Lower lobe of right lung (tissue), 2 donors: Measurements from ENCODE around the gene FHOD1. TPM values are rescaled to one million over a fixed set of nuclear protein-coding genes. Genes with fewer than 3 reads are reported as not detected.
A peak's percentile ranks its signal among the peaks of the same experiment; 100 is the strongest.

ENCODE experiments used
- ATAC-seq, 2 donors: fragments of 200-7000 bp; cut with Tn5 transposase; one replicate each; pipeline ENCODE4 v1.9.1; 2020 to 2022; ENCODE audit warnings: mild to moderate bottlenecking in 2 of 2, moderate library complexity in 2 of 2
- DNase-seq: peaks from one replicate; pipeline ENCODE4 v3.0.0-alpha.2; 2020
- H3K27ac ChIP-seq: fragments of 200-600 bp; one replicate; pipeline ENCODE4 v1.8.0; 2022
- H3K27me3 ChIP-seq: fragments of 200-600 bp; one replicate; pipeline ENCODE4 v1.8.0; 2022; ENCODE audit warnings: low read depth
- H3K36me3 ChIP-seq: fragments of 200-600 bp; one replicate; pipeline ENCODE4 v1.8.0; 2022; ENCODE audit warnings: mild to moderate bottlenecking
- H3K4me1 ChIP-seq: fragments of 200-600 bp; one replicate; pipeline ENCODE4 v1.8.0; 2022
- H3K4me3 ChIP-seq: fragments of 200-600 bp; one replicate; pipeline ENCODE4 v1.8.0; 2022; ENCODE audit warnings: mild to moderate bottlenecking
- H3K9me3 ChIP-seq: fragments of 200-600 bp; one replicate; pipeline ENCODE4 v1.8.0; 2022
- CTCF ChIP-seq: fragments of 200-600 bp; IDR thresholded peaks from one replicate; pipeline ENCODE4 v1.8.0; 2022; ENCODE audit warnings: antibody characterized with exemption, mild to moderate bottlenecking
- intact Hi-C: fragments of 100-400 bp; cut with DNase I; formaldehyde crosslinking; loops from one replicate; pipeline ENCODE4 v1.11.0; 2022
- total RNA-seq: library from RNA; stranded (reverse); fragmentation: NEBNext Ultra II Directional; extraction: Animal tissue kit (Norgen Biotek cat#: 25700); gene quantifications from one replicate; pipeline ENCODE4 v1.2.1, GENCODE V29; 2021
- donor health status: DM: no; HTN: yes; CAD: no; lungs with severe emphysema.

Gene FHOD1
- total RNA-seq, 1 donor from 2014 or later = 67.7 TPM

DNA sequence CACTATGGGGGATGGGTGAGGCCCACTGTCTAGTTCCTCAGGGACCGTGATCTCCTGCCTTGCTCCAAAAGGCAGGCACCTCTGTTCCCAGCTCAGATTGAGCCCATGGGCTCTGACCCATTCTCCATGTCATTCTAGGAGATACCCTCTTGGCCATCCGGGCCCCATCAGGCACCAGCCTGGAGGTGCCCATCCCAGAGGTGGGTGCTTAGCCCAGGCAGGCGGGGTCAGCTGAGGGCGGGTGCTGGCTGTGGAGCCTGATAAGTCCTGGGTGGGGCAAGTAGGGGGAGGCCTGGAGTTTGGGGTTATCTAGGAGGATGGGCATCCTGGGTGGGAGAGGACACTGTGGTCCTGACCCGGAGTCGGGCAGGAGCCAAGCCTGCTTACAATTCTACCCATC lies 53.0 kb downstream of the FHOD1 start:
- intact Hi-C loops = no loop called here
- no peaks in the 10 kb centered on the region for H3K27me3 ChIP-seq
- H3K4me3 ChIP-seq = no peak overlapping the region
- TF ChIP-seq CTCF = no peak
- H3K4me1 ChIP-seq = peaks cover 47% of the 10 kb centered on the region
- H3K36me3 ChIP-seq = peaks cover 55% of the 10 kb centered on the region
- no peaks in the 10 kb centered on the region for H3K9me3 ChIP-seq
- no peak for DNase-seq
- H3K27ac ChIP-seq = no peak overlapping the region
- no peak for ATAC-seq

DNA sequence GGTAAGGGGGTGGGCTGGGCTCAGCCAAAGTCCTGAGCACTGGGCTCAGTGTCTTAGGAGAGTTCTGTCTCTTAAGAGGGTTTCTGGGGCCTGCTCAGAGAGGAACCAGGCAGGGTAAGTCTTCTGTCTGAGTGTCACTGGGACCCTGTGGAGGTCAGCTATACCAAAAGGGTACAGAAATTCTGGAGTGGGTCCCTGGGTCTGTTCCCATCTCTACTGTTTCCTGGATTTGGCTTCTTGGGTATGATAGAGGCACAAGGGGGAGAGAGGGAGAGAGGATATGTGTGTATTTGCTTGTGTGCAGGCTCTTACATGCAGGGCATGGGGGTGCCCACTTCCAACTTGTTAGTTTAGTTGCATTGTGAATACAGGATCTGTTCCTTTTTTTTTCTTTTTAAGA lies 53.7 kb downstream of the FHOD1 start:
- intact Hi-C loops = no loop called here
- peaks cover 40% of the 10 kb centered on the region for H3K4me1 ChIP-seq
- ATAC-seq (no peak), DNase-seq (no peak)
- TF ChIP-seq CTCF = no peak
- H3K9me3 ChIP-seq = no peaks in the 10 kb centered on the region
- H3K27me3 ChIP-seq = no peaks in the 10 kb centered on the region
- H3K27ac ChIP-seq = peak overlapping the region; percentile 18
- peak overlapping the region; percentile 100 for H3K4me3 ChIP-seq
- peaks cover 54% of the 10 kb centered on the region for H3K36me3 ChIP-seq

DNA sequence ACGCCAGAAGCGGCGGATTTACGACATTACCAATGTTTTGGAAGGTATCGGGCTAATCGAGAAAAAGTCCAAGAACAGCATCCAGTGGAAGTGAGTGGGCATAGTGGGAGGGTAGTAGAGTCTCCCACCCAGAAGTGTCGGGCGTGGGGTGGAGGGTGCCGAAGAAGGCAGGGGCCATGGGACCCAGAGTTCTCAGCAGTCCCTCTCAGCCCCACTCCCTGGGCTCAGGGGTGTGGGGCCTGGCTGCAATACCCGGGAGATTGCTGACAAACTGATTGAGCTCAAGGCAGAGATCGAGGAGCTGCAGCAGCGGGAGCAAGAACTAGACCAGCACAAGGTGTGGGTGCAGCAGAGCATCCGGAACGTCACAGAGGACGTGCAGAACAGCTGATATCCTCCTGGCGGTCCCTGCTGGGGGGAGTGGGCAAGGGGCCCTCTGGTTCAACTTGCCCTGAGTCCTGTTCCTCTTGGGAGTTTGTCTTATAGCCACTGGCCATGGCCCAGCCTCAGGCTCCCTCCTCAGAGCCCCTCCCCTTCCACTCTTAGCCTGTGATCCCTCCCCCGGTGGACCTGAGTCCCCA lies 54.4 kb downstream of the FHOD1 start:
- Histone ChIP-seq H3K27ac (peak overlapping the region; percentile 86), H3K9me3 (no peaks in the 10 kb centered on the region), H3K4me1 (peaks cover 34% of the 10 kb centered on the region), H3K36me3 (peaks cover 48% of the 10 kb centered on the region), H3K4me3 (peak overlapping the region; percentile 100), H3K27me3 (no peaks in the 10 kb centered on the region)
- DNase-seq (no peak), ATAC-seq (no peak)
- TF ChIP-seq CTCF = no peak
- intact Hi-C loops = no loop called here

DNA sequence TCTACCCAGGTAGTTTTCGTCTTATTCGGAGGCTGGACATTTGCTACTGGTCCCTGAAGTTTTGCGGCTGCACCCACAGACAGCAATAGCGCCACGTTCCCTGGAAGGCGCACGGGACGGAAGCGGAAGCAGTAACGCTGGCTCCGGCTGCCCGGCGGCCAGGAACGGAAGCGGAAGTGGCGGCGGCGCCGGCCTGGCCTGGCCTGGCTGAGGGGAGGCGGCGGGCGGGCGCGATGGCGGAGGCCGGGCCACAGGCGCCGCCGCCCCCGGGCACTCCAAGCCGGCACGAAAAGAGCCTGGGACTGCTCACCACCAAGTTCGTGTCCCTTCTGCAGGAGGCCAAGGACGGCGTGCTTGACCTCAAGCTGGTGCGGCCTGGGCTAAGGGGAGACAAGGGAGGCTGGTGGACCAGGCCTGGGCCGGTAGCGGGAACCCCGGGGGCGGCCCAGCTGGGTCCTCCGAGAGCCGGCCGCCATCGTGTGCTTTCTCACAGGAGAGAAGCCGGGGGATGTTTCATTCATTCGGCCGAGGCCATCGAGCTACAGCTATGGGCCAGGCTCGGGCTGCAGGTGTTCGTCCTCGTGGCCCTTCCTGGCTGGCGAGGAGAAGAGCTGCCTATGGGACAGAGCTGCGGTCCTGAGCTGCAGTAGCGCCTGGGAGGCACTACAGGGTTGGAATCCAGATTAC lies 55.1 kb downstream of the FHOD1 start, which contains the start of gene E2F4:
Gene E2F4, plus strand, starts transcription at position 161 of the 687 bp plus-strand sequence. Its CDS starts 73 bp downstream, at position 234.
- H3K4me3 ChIP-seq = peak within 1 kb of the TSS; percentile 100
- H3K27ac ChIP-seq = peak within 1 kb of the TSS; percentile 86
- H3K27me3 ChIP-seq = no peaks in the 10 kb centered on the region
- intact Hi-C loops = no loop called here
- peak; percentile 96 for DNase-seq
- ATAC-seq = peak; percentile 96 to 97
- H3K36me3 ChIP-seq = peaks cover 40% of the 10 kb centered on the region
- H3K4me1 ChIP-seq = peaks cover 34% of the 10 kb centered on the region
- H3K9me3 ChIP-seq = no peaks in the 10 kb centered on the region
- peak; percentile 16 for TF ChIP-seq CTCF

DNA sequence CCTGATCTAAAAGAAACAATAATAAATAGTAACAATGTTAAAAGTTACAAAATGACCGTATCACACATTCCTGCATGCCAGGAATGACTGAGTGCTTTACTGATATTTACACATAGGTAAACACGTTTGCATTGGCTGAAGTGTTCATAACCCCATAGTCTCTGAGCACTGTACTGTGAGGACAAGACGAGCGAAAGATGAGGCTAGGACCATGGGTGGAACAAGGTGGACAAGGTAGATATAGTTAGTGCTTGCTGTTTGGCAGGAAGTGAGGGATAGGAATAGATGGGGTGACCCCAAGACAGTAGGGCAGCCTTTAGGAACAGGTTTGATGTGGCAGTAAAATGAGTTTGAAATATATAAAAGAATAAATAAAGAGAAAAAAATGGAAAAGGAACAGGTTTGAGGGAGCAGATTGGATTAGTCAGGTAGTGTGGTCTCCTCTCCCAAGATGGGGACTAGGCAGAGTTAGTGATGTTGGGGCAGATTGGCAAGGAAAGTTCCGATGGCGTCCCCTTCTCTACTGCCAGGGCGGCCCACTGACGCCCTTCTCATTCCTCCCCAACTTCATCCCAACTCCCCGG lies 55.8 kb downstream of the FHOD1 start:
- Histone ChIP-seq H3K36me3 (peaks cover 34% of the 10 kb centered on the region), H3K4me1 (peaks cover 34% of the 10 kb centered on the region), H3K27me3 (no peaks in the 10 kb centered on the region), H3K9me3 (no peaks in the 10 kb centered on the region), H3K27ac (peak overlapping the region; percentile 86), H3K4me3 (peak overlapping the region; percentile 100)
- no peak for TF ChIP-seq CTCF
- intact Hi-C loops = no loop called here
- ATAC-seq (no peak), DNase-seq (no peak)
